HG03575 (cell line): ENCODE data around the gene PPP4R2.

Source experiments
- ATAC-seq: cut with Tn5 transposase; IDR thresholded peaks from one replicate; pipeline ENCODE4 v1.9.1; 2021; ENCODE audit not compliant: unreplicated experiment, insufficient number of reproducible peaks, low FRiP score; ENCODE audit errors: extremely low read depth

PPP4R2 gene, protein sequence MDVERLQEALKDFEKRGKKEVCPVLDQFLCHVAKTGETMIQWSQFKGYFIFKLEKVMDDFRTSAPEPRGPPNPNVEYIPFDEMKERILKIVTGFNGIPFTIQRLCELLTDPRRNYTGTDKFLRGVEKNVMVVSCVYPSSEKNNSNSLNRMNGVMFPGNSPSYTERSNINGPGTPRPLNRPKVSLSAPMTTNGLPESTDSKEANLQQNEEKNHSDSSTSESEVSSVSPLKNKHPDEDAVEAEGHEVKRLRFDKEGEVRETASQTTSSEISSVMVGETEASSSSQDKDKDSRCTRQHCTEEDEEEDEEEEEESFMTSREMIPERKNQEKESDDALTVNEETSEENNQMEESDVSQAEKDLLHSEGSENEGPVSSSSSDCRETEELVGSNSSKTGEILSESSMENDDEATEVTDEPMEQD

DNA sequence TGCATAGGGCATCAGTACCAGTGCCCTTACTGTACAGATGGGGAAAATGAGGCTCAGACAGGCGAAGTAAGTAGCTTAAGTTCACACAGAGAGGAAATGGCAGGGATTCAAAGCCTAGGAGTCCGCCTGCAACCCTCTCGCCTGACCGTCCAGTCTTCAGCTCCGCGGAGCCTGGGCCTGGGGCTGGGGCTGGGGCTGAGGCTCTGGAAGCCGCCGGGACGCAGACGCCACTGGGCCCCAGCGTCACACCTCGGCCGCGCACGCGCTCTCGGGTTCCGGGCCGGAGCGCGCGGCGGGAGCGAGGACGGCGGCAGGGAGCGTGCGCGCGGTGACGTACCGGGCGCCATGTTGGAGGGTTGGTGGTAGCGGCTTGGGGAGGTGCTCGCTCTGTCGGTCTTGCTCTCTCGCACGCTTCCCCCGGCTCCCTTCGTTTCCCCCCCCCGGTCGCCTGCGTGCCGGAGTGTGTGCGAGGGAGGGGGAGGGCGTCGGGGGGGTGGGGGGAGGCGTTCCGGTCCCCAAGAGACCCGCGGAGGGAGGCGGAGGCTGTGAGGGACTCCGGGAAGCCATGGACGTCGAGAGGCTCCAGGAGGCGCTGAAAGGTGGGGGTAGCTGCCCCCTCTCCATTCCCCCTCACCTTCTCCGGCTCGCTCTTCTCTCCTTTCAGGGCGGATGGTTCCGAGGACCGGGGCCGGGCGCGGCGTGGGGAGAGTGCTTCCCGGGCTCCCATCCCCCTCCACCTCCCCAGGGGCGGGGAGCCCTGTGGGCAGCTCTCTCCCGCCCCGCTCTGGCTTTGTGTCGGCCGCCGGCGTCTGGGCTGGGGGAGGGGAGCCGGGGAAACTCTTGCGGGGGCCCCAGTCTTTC is at the start of gene PPP4R2:
PPP4R2 (plus strand) TSS at position 339 of the 861 bp plus-strand sequence; CDS start at position 566, 227 bp downstream.
- peak; percentile 34 for ATAC-seq

- no peak for ATAC-seq
Observed at GRCh38 chr3:72947715-72948490, 48.7 kb upstream of the PPP4R2 start.

- ATAC-seq = no peak
Observed at GRCh38 chr3:72949016-72949415, 47.6 kb upstream of the PPP4R2 start.

- ATAC-seq = no peak
Observed at GRCh38 chr3:72950372-72950771, 46.2 kb upstream of the PPP4R2 start.

DNA sequence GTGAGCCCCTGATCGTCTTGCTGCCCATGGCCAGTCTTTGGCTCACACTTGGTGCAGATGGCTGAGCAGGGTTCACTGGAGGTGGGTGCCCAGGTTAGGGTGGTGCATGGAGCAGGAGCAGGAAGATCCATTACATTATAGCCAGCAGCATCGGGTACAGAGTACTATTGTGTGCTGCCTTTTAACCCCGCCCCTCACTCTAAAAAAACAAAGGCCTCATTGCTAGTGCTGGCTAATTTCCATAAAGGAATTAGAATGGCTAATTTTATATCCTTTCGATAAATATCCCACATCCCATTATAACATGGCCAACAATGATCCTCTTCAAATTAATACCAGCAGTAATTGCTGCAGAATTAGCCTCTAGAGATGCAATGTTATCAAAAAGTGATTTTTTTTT is 45.8 kb upstream of the PPP4R2 start:
- no peak for ATAC-seq

- peak; percentile 57 for ATAC-seq
Observed at GRCh38 chr3:72951259-72951722, 45.3 kb upstream of the PPP4R2 start.

GRCh38 chr3:72953325-72953956 is 43.2 kb upstream of the PPP4R2 start:
- no peak for ATAC-seq

GRCh38 chr3:72957297-72957696 is 39.3 kb upstream of the PPP4R2 start:
- no peak for ATAC-seq

- no peak for ATAC-seq
Observed at GRCh38 chr3:72959336-72959735, 37.3 kb upstream of the PPP4R2 start.

DNA sequence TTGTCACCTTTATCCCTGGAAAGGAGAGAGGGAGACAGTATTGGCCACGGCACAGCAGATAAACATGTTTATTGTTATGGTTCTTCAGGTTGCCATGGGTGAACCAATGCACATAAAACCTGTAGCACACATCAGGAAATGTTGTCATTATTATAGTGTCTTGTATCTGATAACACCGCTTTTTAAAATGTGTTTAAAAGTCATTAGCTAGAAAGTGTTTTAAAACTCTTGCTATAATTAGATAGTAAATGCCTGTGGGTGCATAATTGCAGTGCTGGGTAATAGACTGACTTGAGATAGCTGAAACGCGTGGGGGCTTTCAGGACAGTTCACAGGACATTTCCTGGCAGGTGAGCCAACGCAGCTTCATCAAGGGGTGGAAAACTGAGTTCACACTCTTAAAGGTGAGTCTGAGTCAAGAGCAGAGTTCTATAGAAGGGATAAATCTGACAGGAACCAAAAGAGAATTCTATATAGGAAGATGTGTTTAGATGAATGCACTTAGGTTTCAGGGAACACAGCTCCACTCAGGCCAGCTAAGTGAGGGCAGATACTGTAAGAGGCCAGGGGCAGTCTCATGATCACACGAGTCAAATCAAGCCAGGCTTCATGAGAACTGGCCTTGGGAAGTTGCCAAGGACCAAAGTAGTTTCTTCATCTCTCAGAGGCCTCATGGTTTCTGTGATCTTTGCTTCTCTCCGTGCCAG is 35.6 kb upstream of the PPP4R2 start:
- no peak for ATAC-seq

GRCh38 chr3:72961752-72962151 is 34.9 kb upstream of the PPP4R2 start:
- ATAC-seq = no peak

DNA sequence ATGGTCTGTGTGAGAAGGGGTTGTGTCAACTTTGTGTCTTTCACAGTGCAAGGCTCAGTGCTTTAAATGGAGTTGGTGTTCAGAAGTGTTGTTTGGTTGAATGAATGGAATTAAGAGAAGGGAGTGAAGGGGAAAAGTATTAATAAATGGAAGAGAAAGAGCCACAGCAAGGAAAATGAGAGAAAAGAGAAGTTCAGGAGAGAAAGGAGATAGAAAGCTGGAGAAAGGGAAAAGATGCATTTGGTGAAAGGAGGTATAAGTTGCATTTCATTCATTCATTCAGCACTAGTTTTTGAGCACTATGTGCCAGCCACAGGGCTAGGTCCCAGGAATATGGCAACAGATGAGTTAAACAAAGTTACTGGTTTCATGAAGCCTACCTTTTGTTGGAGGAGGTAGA is 34.3 kb upstream of the PPP4R2 start:
- no peak for ATAC-seq

DNA sequence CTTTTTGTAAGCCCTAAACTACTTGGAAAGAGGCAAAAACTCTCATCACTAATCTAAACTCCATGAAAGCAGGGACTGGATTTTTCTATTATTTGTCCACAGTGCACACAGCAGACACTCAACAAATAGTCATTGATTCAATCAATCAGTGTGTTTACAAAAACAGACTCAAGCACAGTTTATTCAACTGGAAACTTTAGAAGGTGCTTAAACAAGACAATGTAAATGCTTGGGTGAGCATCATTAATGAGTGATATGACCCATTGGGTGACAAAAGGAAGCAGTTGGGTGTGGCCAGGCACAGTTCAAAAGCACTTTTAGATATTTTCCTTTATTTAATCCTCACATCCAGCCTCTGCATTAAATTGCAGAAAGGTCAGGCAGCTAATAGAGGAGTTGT is 32.0 kb upstream of the PPP4R2 start:
- ATAC-seq = no peak

GRCh38 chr3:72968266-72968664 is 28.3 kb upstream of the PPP4R2 start:
- no peak for ATAC-seq

- no peak for ATAC-seq
Observed at GRCh38 chr3:72969766-72970165, 26.8 kb upstream of the PPP4R2 start.

GRCh38 chr3:72970942-72971341 is 25.7 kb upstream of the PPP4R2 start:
- no peak for ATAC-seq

- ATAC-seq = no peak
Observed at GRCh38 chr3:72972706-72973030, 23.9 kb upstream of the PPP4R2 start.

DNA sequence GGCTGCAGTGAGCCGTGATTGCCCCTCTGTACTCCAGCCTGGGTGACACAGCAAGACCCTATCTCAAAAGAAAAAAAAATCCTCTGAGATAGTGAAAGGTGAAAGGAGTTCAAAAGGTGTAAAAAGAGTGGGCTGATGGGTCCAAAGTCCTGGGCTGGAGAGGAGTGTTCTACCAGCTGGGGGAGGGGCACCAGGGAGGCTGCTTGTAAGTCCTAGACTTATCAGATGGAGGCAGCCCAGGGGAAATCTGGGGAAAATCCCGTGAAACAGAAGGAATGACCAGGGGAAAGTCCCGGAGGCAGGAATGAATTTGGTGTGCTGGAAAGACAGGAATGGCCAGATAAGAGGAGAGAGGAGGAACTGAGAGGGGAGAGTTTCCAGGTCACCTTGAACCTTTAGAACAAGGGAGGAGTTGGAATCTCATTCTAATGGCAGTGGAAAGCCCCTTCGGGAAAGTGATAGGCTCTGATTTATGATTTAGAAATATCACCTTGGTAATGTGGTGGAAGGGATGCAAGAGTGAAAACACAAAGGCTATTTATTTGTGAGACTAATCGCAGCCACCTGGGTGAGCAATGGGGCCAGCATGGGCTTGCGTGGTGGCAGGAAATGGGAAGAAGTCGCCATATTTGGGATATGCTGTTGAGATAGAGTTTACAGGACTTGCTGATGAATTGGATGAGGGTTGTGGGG is 23.4 kb upstream of the PPP4R2 start:
- no peak for ATAC-seq
